M059J (cell line): ENCODE results near the gene STRA8. TPM values are rescaled to one million over a fixed set of nuclear protein-coding genes. Genes with fewer than 3 reads are reported as not detected.

Source experiments
- total RNA-seq: library from RNA; depleted of rRNA; stranded (reverse); fragments of >200 nt; shearing (Covaris generic); gene quantifications from 2 replicates; pipeline ENCODE4 v1.2.3, GENCODE V29; 2014; rRNA removed

STRA8 gene
- total RNA-seq, 1 experiment from 2014 or later = not detected

Other genes with a start within 250 kb of the STRA8 start
- 0.84 and 1.8 TPM in 2 replicates for gene AGBL3, start 247.3 kb upstream of the STRA8 start, total RNA-seq
- gene TMEM140, start 85.8 kb upstream of the STRA8 start, total RNA-seq = 11.2 and 21.2 TPM in 2 replicates
- 49.5 and 62.2 TPM in 2 replicates for gene CYREN, start 63.1 kb upstream of the STRA8 start, total RNA-seq
- 3.0 and 4.8 TPM in 2 replicates for gene WDR91, start 22.3 kb upstream of the STRA8 start, total RNA-seq